Neural cell (in vitro differentiated cells): Measurements from ENCODE around the gene FARP1. TPM values are rescaled to one million over a fixed set of nuclear protein-coding genes. Genes with fewer than 3 reads are reported as not detected.

Experiments
- H2AFZ ChIP-seq: fragments of 200-600, 300-800 bp; sonication (generic), shearing (Covaris generic); 2 replicates; pipeline ENCODE4 v1.6.0; 2014; ENCODE audit warnings: low read depth, mild to moderate bottlenecking, antibody characterized with exemption, low read length, moderate library complexity
- H3F3A ChIP-seq: fragments of 200-600 bp; shearing (Covaris generic); 2 replicates; pipeline ENCODE4 v1.6.1; 2016; ENCODE audit warnings: mild to moderate bottlenecking, moderate library complexity, mixed read lengths, antibody characterized with exemption, low read length; ENCODE audit not compliant: insufficient read depth, poor library complexity, severe bottlenecking
- H3K27ac ChIP-seq: fragments of 200-600, 300-800 bp; sonication (generic), shearing (Covaris generic); 2 replicates; pipeline ENCODE4 v1.5.1; 2014; ENCODE audit warnings: mild to moderate bottlenecking, low read length, moderate library complexity
- H3K27me3 ChIP-seq: fragments of 300-800, 200-600 bp; sonication (generic), shearing (Covaris generic); 2 replicates; pipeline ENCODE4 v1.6.0; 2014; ENCODE audit warnings: mild to moderate bottlenecking, low read depth, low read length, moderate library complexity; ENCODE audit not compliant: insufficient read depth
- H3K36me3 ChIP-seq: fragments of 300-800, 200-600 bp; sonication (generic), shearing (Covaris generic); 2 replicates; pipeline ENCODE4 v1.5.1; 2014; ENCODE audit warnings: mild to moderate bottlenecking, antibody characterized with exemption, low read length, moderate library complexity; ENCODE audit not compliant: insufficient read depth
- H3K4me2 ChIP-seq: fragments of 300-800, 200-600 bp; sonication (generic), shearing (Covaris generic); 2 replicates; pipeline ENCODE4 v1.6.0; 2014; ENCODE audit warnings: mild to moderate bottlenecking, low read length
- H3K4me3 ChIP-seq: fragments of 300-800, 200-600 bp; sonication (generic), shearing (Covaris generic); 2 replicates; pipeline ENCODE4 v1.5.1; 2014; ENCODE audit warnings: mild to moderate bottlenecking, low read length, moderate library complexity
- H3K79me2 ChIP-seq: fragments of 200-600 bp; shearing (Covaris generic); replicated peaks from 2 replicates; pipeline ENCODE4 v1.6.0; 2014; ENCODE audit warnings: mild to moderate bottlenecking, low read length, moderate library complexity; ENCODE audit not compliant: insufficient read depth
- H3K9ac ChIP-seq: fragments of 300-800, 200-600 bp; sonication (generic), shearing (Covaris generic); 2 replicates; pipeline ENCODE4 v1.6.1; 2016; ENCODE audit warnings: mild to moderate bottlenecking, low read length, mixed read lengths
- H3K9me2 ChIP-seq: fragments of 200-600 bp; shearing (Covaris generic); 2 replicates; pipeline ENCODE4 v1.6.1; 2016; ENCODE audit warnings: mild to moderate bottlenecking, low read length, mixed read lengths; ENCODE audit not compliant: insufficient read depth
- H3K9me3 ChIP-seq: fragments of 200-600, 300-800 bp; sonication (generic), shearing (Covaris generic); 2 replicates; pipeline ENCODE4 v1.6.1; 2016; ENCODE audit warnings: mild to moderate bottlenecking, mixed run types, low read length, moderate library complexity, mixed read lengths
- H4K20me1 ChIP-seq: fragments of 200-600 bp; shearing (Covaris generic); 2 replicates; pipeline ENCODE4 v1.6.1; 2016; ENCODE audit warnings: mild to moderate bottlenecking, mixed run types; ENCODE audit not compliant: insufficient read depth
- EP300 ChIP-seq: fragments of 450-650 bp; conservative IDR thresholded peaks from 2 replicates; pipeline ENCODE4 v1.6.1; 2014; ENCODE audit warnings: antibody characterized with exemption, mild to moderate bottlenecking, moderate library complexity; ENCODE audit not compliant: poor library complexity, severe bottlenecking
- EZH2 ChIP-seq: fragments of 200-600, 300-800 bp; shearing (Covaris generic), sonication (generic); IDR thresholded peaks from 2 replicates; pipeline ENCODE4 v1.6.1; 2014; ENCODE audit warnings: antibody characterized with exemption, low read length, borderline replicate concordance, mild to moderate bottlenecking; ENCODE audit not compliant: insufficient read depth, poor library complexity, severe bottlenecking
- MXI1 ChIP-seq: fragments of 450-650 bp; conservative IDR thresholded peaks from 2 replicates; pipeline ENCODE4 v1.6.1; 2014; ENCODE audit warnings: antibody characterized with exemption, mild to moderate bottlenecking; ENCODE audit not compliant: poor library complexity, severe bottlenecking
- POLR2AphosphoS5 ChIP-seq: IDR thresholded peaks from 2 replicates; pipeline ENCODE4 v1.6.1; 2012
- RAD21 ChIP-seq: fragments of 450-650 bp; conservative IDR thresholded peaks from 2 replicates; pipeline ENCODE4 v1.6.1; 2014; ENCODE audit warnings: antibody characterized with exemption, mild to moderate bottlenecking, moderate library complexity
- SMC3 ChIP-seq: fragments of 450-650 bp; conservative IDR thresholded peaks from 2 replicates; pipeline ENCODE4 v1.6.1; 2014; ENCODE audit warnings: antibody characterized with exemption, mild to moderate bottlenecking, moderate library complexity; ENCODE audit not compliant: poor library complexity
- TAF1 ChIP-seq: IDR thresholded peaks from 2 replicates; pipeline ENCODE4 v1.6.1; 2012; ENCODE audit warnings: low read depth
- polyA plus RNA-seq: library from polyadenylated mRNA; depleted of rRNA; stranded (reverse); fragments of >200 nt; gene quantifications from 2 replicates; pipeline ENCODE4 v1.2.3, GENCODE V29; 2014
- TF ChIP-seq, protein P1 (sequence below): IDR thresholded peaks from 2 replicates; pipeline ENCODE4 v1.6.1; 2012; ENCODE audit warnings: borderline replicate concordance
- TF ChIP-seq, protein P2 (sequence below): fragments of 450-650 bp; IDR thresholded peaks from 2 replicates; pipeline ENCODE4 v1.5.1; 2014; ENCODE audit warnings: antibody characterized with exemption, mild to moderate bottlenecking, moderate library complexity; ENCODE audit not compliant: poor library complexity, severe bottlenecking

The FARP1 gene
- polyA plus RNA-seq, 1 donor from 2014 or later = 19.7 TPM

DNA sequence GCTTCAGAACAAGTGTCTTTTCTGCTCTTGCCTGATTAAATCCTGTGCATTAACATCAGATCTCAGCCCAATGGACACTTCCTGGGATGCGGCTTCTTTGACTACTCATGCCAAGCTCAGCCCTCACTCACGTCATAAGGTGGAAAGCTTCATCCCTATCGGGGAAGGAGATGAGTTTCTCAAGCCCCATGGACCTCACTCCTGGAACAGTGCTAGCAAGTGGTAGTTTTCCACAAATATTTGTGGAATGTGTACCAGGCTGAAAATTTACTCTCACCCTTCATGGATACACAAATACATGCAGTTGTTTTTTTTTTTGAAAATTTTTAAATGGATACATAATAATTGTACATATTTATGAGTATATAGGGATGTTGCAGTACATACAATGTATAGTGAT, 34.6 kb upstream of the FARP1 start:
- H3K27me3 ChIP-seq = no peaks in the 10 kb centered on the region
- no peaks in the 10 kb centered on the region for H3K9me2 ChIP-seq
- no peak overlapping the region for H3K4me2 ChIP-seq
- no peaks in the 10 kb centered on the region for H3F3A ChIP-seq
- H2AFZ ChIP-seq = no peak overlapping the region
- H3K9ac ChIP-seq = no peak overlapping the region
- H3K79me2 ChIP-seq = no peaks in the 10 kb centered on the region
- H3K9me3 ChIP-seq = no peaks in the 10 kb centered on the region
- H3K36me3 ChIP-seq = no peaks in the 10 kb centered on the region
- H3K27ac ChIP-seq = no peak overlapping the region
- H3K4me3 ChIP-seq = no peak overlapping the region
- no peaks in the 10 kb centered on the region for H4K20me1 ChIP-seq
- TF ChIP-seq EP300 (no peak), MXI1 (no peak), RAD21 (no peak), EZH2 (no peak), SMC3 (no peak), POLR2AphosphoS5 (no peak), TAF1 (no peak)
- TF ChIP-seq, protein P1, sequence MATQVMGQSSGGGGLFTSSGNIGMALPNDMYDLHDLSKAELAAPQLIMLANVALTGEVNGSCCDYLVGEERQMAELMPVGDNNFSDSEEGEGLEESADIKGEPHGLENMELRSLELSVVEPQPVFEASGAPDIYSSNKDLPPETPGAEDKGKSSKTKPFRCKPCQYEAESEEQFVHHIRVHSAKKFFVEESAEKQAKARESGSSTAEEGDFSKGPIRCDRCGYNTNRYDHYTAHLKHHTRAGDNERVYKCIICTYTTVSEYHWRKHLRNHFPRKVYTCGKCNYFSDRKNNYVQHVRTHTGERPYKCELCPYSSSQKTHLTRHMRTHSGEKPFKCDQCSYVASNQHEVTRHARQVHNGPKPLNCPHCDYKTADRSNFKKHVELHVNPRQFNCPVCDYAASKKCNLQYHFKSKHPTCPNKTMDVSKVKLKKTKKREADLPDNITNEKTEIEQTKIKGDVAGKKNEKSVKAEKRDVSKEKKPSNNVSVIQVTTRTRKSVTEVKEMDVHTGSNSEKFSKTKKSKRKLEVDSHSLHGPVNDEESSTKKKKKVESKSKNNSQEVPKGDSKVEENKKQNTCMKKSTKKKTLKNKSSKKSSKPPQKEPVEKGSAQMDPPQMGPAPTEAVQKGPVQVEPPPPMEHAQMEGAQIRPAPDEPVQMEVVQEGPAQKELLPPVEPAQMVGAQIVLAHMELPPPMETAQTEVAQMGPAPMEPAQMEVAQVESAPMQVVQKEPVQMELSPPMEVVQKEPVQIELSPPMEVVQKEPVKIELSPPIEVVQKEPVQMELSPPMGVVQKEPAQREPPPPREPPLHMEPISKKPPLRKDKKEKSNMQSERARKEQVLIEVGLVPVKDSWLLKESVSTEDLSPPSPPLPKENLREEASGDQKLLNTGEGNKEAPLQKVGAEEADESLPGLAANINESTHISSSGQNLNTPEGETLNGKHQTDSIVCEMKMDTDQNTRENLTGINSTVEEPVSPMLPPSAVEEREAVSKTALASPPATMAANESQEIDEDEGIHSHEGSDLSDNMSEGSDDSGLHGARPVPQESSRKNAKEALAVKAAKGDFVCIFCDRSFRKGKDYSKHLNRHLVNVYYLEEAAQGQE = no peak
- TF ChIP-seq, protein P2, sequence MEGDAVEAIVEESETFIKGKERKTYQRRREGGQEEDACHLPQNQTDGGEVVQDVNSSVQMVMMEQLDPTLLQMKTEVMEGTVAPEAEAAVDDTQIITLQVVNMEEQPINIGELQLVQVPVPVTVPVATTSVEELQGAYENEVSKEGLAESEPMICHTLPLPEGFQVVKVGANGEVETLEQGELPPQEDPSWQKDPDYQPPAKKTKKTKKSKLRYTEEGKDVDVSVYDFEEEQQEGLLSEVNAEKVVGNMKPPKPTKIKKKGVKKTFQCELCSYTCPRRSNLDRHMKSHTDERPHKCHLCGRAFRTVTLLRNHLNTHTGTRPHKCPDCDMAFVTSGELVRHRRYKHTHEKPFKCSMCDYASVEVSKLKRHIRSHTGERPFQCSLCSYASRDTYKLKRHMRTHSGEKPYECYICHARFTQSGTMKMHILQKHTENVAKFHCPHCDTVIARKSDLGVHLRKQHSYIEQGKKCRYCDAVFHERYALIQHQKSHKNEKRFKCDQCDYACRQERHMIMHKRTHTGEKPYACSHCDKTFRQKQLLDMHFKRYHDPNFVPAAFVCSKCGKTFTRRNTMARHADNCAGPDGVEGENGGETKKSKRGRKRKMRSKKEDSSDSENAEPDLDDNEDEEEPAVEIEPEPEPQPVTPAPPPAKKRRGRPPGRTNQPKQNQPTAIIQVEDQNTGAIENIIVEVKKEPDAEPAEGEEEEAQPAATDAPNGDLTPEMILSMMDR = no peak

DNA sequence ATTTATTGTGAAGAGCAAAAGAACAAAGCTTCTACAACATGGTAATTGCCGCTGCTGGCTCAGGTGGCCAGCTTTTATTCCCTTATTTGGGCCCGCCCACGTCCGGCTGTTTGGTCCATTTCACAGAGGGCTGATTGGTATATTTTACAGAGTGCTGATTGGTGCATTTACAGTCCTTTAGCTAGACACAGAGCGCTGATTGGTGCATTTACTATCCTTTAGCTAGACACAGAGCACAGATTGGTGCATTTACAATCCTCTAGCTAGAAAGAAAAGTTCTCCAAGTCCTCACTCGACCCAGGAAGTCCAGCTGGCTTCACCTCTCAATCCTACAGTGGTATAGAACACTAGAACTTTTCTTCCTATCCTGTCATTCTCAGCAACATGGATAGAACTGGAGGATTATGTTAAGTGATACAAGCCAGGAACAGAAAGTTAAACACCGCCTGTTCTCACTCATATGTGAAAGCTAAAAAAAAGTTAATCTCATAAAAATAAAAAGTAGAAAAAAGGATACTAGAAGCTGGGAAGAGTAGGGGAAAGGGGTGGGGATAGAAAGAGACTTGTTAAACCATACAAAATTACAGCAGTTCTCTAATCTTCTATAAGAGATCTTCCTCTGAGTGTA, 33.6 kb upstream of the FARP1 start:
- Histone ChIP-seq H3K27me3 (no peaks in the 10 kb centered on the region), H4K20me1 (no peaks in the 10 kb centered on the region), H3K79me2 (no peaks in the 10 kb centered on the region), H3K36me3 (no peaks in the 10 kb centered on the region), H3K9ac (no peak overlapping the region), H3K4me2 (no peak overlapping the region), H3K4me3 (no peak overlapping the region), H3K9me3 (no peaks in the 10 kb centered on the region), H3K27ac (no peak overlapping the region), H3K9me2 (no peaks in the 10 kb centered on the region), H3F3A (no peaks in the 10 kb centered on the region), H2AFZ (no peak overlapping the region)
- TF ChIP-seq MXI1 (no peak), POLR2AphosphoS5 (no peak), EZH2 (no peak), EP300 (no peak), TAF1 (no peak), SMC3 (no peak), RAD21 (no peak)
- TF ChIP-seq, protein P2 = no peak
- TF ChIP-seq, protein P1 = no peak
